ENCODE measurements around the gene SETD1B. TPM values are rescaled to one million over a fixed set of nuclear protein-coding genes. Genes with fewer than 3 reads are reported as not detected.

SETD1B gene
- total and polyA plus RNA-seq, 2 donors (not counting 1 experiment from before 2014, with no cell fraction given) = 1.2 to 3.5 TPM

DNA sequence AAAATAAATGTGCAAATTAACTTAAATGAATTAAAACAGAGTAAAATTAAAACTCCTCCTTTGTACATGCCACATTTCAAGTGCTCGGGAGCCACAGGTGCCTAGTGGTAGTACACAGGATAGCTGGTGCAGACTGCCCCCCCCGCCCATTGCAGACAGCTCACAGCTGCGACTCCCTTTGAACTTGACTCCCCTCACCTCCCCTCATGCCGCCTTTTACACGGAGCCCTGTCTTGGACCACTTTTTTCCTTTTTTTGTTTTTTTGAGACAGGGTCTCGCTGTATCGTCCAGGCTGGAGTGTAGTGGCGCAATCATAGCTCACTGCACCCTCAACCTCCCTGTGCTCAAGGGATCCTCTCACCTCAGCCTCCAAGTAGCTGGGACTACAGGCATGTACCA, 11.5 kb downstream of the SETD1B start:
- Histone ChIP-seq H3K4me2 (ENCODE audit: extremely low read depth, insufficient read depth, low read length) (no peak overlapping the region), H3K9me3 (ENCODE audit: control insufficient read depth, insufficient read depth, low read depth, low read length) (no peaks in the 10 kb centered on the region), H3K27me3 (ENCODE audit: control insufficient read depth, insufficient read depth, low read length) (no peaks in the 10 kb centered on the region), H3K27ac (ENCODE audit: insufficient read depth, low read length) (no peak overlapping the region), H3K4me3 (replicated peaks in 1 of 4; ENCODE audit: control extremely low read depth in 1 of 4, insufficient read depth in 1 of 4, low read depth in 3 of 4, low read length in 4 of 4) (no peak overlapping the region), H3K36me3 (ENCODE audit: control insufficient read depth, insufficient read depth, low read length) (peaks cover 47% of the 10 kb centered on the region), H4K20me1 (ENCODE audit: control insufficient read depth, extremely low read depth, insufficient read depth, low read length) (no peaks in the 10 kb centered on the region), H3K9ac (ENCODE audit: insufficient read depth, low read length) (no peak overlapping the region), H3K79me2 (ENCODE audit: control insufficient read depth, insufficient read depth, low read length) (peaks cover 52% of the 10 kb centered on the region), H3K4me1 (ENCODE audit: control insufficient read depth, extremely low read depth, insufficient read depth, low read length) (peaks cover 10% of the 10 kb centered on the region), H2AFZ (ENCODE audit: low read length) (no peak overlapping the region)
- TF ChIP-seq, protein P1, sequence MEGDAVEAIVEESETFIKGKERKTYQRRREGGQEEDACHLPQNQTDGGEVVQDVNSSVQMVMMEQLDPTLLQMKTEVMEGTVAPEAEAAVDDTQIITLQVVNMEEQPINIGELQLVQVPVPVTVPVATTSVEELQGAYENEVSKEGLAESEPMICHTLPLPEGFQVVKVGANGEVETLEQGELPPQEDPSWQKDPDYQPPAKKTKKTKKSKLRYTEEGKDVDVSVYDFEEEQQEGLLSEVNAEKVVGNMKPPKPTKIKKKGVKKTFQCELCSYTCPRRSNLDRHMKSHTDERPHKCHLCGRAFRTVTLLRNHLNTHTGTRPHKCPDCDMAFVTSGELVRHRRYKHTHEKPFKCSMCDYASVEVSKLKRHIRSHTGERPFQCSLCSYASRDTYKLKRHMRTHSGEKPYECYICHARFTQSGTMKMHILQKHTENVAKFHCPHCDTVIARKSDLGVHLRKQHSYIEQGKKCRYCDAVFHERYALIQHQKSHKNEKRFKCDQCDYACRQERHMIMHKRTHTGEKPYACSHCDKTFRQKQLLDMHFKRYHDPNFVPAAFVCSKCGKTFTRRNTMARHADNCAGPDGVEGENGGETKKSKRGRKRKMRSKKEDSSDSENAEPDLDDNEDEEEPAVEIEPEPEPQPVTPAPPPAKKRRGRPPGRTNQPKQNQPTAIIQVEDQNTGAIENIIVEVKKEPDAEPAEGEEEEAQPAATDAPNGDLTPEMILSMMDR (conservative IDR thresholded peaks at IDR 0.05 in 1 of 2, IDR thresholded peaks at IDR 0.05 in 1 of 2; ENCODE audit: low read depth in 1 of 2, low read length in 2 of 2) = no peak
- no peak for TF ChIP-seq EZH2 (IDR thresholded peaks at IDR 0.05; ENCODE audit: low read length, missing control alignments)
- no peak for DNase-seq (ENCODE audit: low read depth in 2 of 2)

GRCh38 chr12:121816925-121817647, 13.3 kb downstream of the SETD1B start:
- Histone ChIP-seq H3K4me1 (ENCODE audit: control insufficient read depth, extremely low read depth, insufficient read depth, low read length) (no peaks in the 10 kb centered on the region), H3K9me3 (ENCODE audit: control insufficient read depth, insufficient read depth, low read depth, low read length) (no peaks in the 10 kb centered on the region), H3K4me2 (ENCODE audit: extremely low read depth, insufficient read depth, low read length) (no peak overlapping the region), H4K20me1 (ENCODE audit: control insufficient read depth, extremely low read depth, insufficient read depth, low read length) (no peaks in the 10 kb centered on the region), H3K9ac (ENCODE audit: insufficient read depth, low read length) (no peak overlapping the region), H3K27me3 (ENCODE audit: control insufficient read depth, insufficient read depth, low read length) (no peaks in the 10 kb centered on the region), H3K36me3 (ENCODE audit: control insufficient read depth, insufficient read depth, low read length) (peaks cover 44% of the 10 kb centered on the region), H3K27ac (ENCODE audit: insufficient read depth, low read length) (no peak overlapping the region), H3K79me2 (ENCODE audit: control insufficient read depth, insufficient read depth, low read length) (peaks cover 35% of the 10 kb centered on the region), H3K4me3 (replicated peaks in 1 of 4; ENCODE audit: control extremely low read depth in 1 of 4, insufficient read depth in 1 of 4, low read depth in 3 of 4, low read length in 4 of 4) (no peak overlapping the region), H2AFZ (ENCODE audit: low read length) (no peak overlapping the region)
- no peak for DNase-seq (ENCODE audit: low read depth in 2 of 2)
- no peak for TF ChIP-seq EZH2 (IDR thresholded peaks at IDR 0.05; ENCODE audit: low read length, missing control alignments)

DNA sequence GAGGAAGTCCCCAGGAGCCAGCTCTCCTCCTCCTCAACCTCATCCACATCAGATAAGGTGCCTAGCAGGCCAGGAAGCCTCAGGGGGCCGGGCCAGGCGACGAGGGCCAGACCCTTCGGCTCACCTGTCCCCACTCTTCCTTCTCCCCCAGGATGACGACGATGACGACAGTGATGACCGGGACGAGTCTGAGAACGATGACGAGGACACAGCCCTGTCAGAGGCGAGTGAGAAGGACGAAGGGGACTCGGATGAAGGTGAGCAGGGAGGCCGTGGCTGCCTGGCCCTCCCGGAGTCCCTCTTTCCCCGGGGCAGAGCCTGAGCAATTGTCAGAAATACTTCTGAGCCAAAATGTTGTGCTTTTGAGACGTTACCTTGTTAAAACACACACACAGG, 13.8 kb downstream of the SETD1B start:
- H3K4me2 ChIP-seq (ENCODE audit: extremely low read depth, insufficient read depth, low read length) = no peak overlapping the region
- TF ChIP-seq EZH2 (IDR thresholded peaks at IDR 0.05; ENCODE audit: low read length, missing control alignments) = no peak
- TF ChIP-seq, protein P1 (conservative IDR thresholded peaks at IDR 0.05 in 1 of 2, IDR thresholded peaks at IDR 0.05 in 1 of 2; ENCODE audit: low read depth in 1 of 2, low read length in 2 of 2) = no peak
- H3K27ac ChIP-seq (ENCODE audit: insufficient read depth, low read length) = no peak overlapping the region
- no peaks in the 10 kb centered on the region for H4K20me1 ChIP-seq (ENCODE audit: control insufficient read depth, extremely low read depth, insufficient read depth, low read length)
- H2AFZ ChIP-seq (ENCODE audit: low read length) = no peak overlapping the region
- H3K79me2 ChIP-seq (ENCODE audit: control insufficient read depth, insufficient read depth, low read length) = peaks cover 29% of the 10 kb centered on the region
- no peak overlapping the region for H3K9ac ChIP-seq (ENCODE audit: insufficient read depth, low read length)
- H3K27me3 ChIP-seq (ENCODE audit: control insufficient read depth, insufficient read depth, low read length) = no peaks in the 10 kb centered on the region
- H3K4me1 ChIP-seq (ENCODE audit: control insufficient read depth, extremely low read depth, insufficient read depth, low read length) = no peaks in the 10 kb centered on the region
- no peak overlapping the region for H3K4me3 ChIP-seq (replicated peaks in 1 of 4; ENCODE audit: control extremely low read depth in 1 of 4, insufficient read depth in 1 of 4, low read depth in 3 of 4, low read length in 4 of 4)
- peaks cover 48% of the 10 kb centered on the region for H3K36me3 ChIP-seq (ENCODE audit: control insufficient read depth, insufficient read depth, low read length)
- no peak for DNase-seq (ENCODE audit: low read depth in 2 of 2)
- H3K9me3 ChIP-seq (ENCODE audit: control insufficient read depth, insufficient read depth, low read depth, low read length) = no peaks in the 10 kb centered on the region

Measured in fibroblast of lung (primary cell).